HepG2 (cell line): Measurements from ENCODE around the gene MYH3. TPM values are rescaled to one million over a fixed set of nuclear protein-coding genes. Genes with fewer than 3 reads are reported as not detected.

Source experiments
- ATAC-seq: fragments of 200-7000 bp; cut with Tn5 transposase; 3 replicates; pipeline ENCODE4 v1.9.1; 2020; ENCODE audit warnings: mild to moderate bottlenecking, moderate library complexity
- BruUV-seq: library from RNA; stranded (reverse); fragments of 400-500 nt; replicated peaks from 2 replicates; lab custom pipeline; 2021; lab: Mats Ljungman, UMichigan
- CTCF ChIA-PET: fragments of 300-600 bp; formaldehyde crosslinking; extraction: SDS; loops from one replicate; lab custom pipeline; 2021; ENCODE audit warnings: low total read pairs, inconsistent platforms, low intra/inter-chr PET ratio; lab: Yijun Ruan, JAX
- POLR2A ChIA-PET: fragments of 350-600 bp; sonication (Branson Sonifier 250); formaldehyde crosslinking; loops from one replicate; lab custom pipeline; 2020; ENCODE audit warnings: antibody characterized with exemption, inconsistent platforms; lab: Yijun Ruan, JAX
- DNase-seq: peaks from one replicate; pipeline ENCODE4 v3.0.0-alpha.2; 2015; ENCODE audit warnings: low spot score
- FAIRE-seq: peaks from 3 replicates; lab custom pipeline; 2011; peaks lifted over from hg19 to GRCh38; lab: Jason Lieb, UNC
- H2AFZ ChIP-seq: one replicate; pipeline ENCODE4 v1.6.1; 2011; ENCODE audit warnings: low read length, inconsistent platforms
- H3K27ac ChIP-seq: fragments of 300-600 bp; 3 replicates; pipeline ENCODE4 v1.8.0; 2011; ENCODE audit warnings: mixed run types, mild to moderate bottlenecking, mixed read lengths, low read length, inconsistent platforms; ENCODE audit not compliant: insufficient read depth; ENCODE audit errors: extremely low read length
- H3K27me3 ChIP-seq, 2 experiments: fragments of 200-600 bp in 1 of 2; 2 replicates in 1 of 2; 3 replicates in 1 of 2; pipeline versions ENCODE4 v1.6.0 to v1.8.0; 2011; ENCODE audit warnings: low read length in 2 of 2, mild to moderate bottlenecking in 2 of 2, moderate library complexity in 2 of 2, inconsistent platforms in 1 of 2; ENCODE audit not compliant: insufficient read depth in 2 of 2, control insufficient read depth in 1 of 2
- H3K36me3 ChIP-seq, 2 experiments: fragments of 200-600 bp in 1 of 2; replicated peaks in 1 of 2; 2 replicates in 1 of 2; 3 replicates in 1 of 2; pipeline versions ENCODE4 v1.5.1 to v1.8.0; 2011; ENCODE audit warnings: low read length in 2 of 2, inconsistent platforms in 1 of 2; ENCODE audit not compliant: insufficient read depth in 2 of 2, control insufficient read depth in 1 of 2
- H3K4me1 ChIP-seq: 2 replicates; pipeline ENCODE4 v1.5.1; 2012; ENCODE audit warnings: low read length, inconsistent platforms; ENCODE audit not compliant: insufficient read depth
- H3K4me2 ChIP-seq: 2 replicates; pipeline ENCODE4 v1.6.0; 2011; ENCODE audit warnings: low read depth, low read length, inconsistent platforms
- H3K4me3 ChIP-seq, 3 experiments: fragments of 200-600 bp in 1 of 3; sonication (generic), shearing (Covaris generic) in 1 of 3; replicated peaks in 1 of 3; 2 replicates each; pipeline ENCODE4 v1.5.1; 2011 to 2016; ENCODE audit warnings: low read length in 3 of 3, inconsistent platforms in 2 of 3, low read depth in 2 of 3, mild to moderate bottlenecking in 2 of 3, control low read depth in 1 of 3, mixed read lengths in 1 of 3; ENCODE audit not compliant: insufficient read depth in 1 of 3
- H3K79me2 ChIP-seq: one replicate; pipeline ENCODE4 v1.6.1; 2011; ENCODE audit warnings: low read length, inconsistent platforms; ENCODE audit not compliant: insufficient read depth
- H3K9ac ChIP-seq: 2 replicates; pipeline ENCODE4 v1.6.0; 2011; ENCODE audit warnings: mild to moderate bottlenecking, low read depth, low read length, inconsistent platforms; ENCODE audit not compliant: insufficient read depth
- H3K9me3 ChIP-seq: 2 replicates; pipeline ENCODE4 v1.5.1; 2012; ENCODE audit warnings: mild to moderate bottlenecking, low read length
- H4K20me1 ChIP-seq: 2 replicates; pipeline ENCODE4 v1.6.0; 2011; ENCODE audit warnings: inconsistent platforms, mild to moderate bottlenecking, low read length, moderate library complexity; ENCODE audit not compliant: insufficient read depth
- ATRX ChIP-seq: sonication (generic); formaldehyde crosslinking; IDR thresholded peaks from 2 replicates; pipeline ENCODE4 v1.4.0; 2020; ENCODE audit warnings: missing genetic modification reagents, borderline replicate concordance
- CENPT ChIP-seq: sonication (generic); formaldehyde crosslinking; IDR thresholded peaks from 2 replicates; pipeline ENCODE4 v1.8.0; 2022; ENCODE audit warnings: low read depth, mild to moderate bottlenecking, moderate library complexity, missing genetic modification reagents
- CHD4 ChIP-seq: fragments of 200-600 bp; sonication (generic); IDR thresholded peaks from 2 replicates; pipeline ENCODE4 v1.7.0; 2017; ENCODE audit warnings: mild to moderate bottlenecking, low read length, borderline replicate concordance
- E2F5 ChIP-seq: sonication (generic); formaldehyde crosslinking; conservative IDR thresholded peaks from 2 replicates; pipeline ENCODE4 v1.4.0; 2020; ENCODE audit warnings: missing genetic modification reagents
- HIC2 ChIP-seq: sonication (generic); formaldehyde crosslinking; IDR thresholded peaks from 2 replicates; pipeline ENCODE4 v1.9.0; 2022; ENCODE audit warnings: low read depth, missing genetic modification reagents
- HIVEP1 ChIP-seq: sonication (generic); formaldehyde crosslinking; IDR thresholded peaks from 2 replicates; pipeline ENCODE4 v1.4.0; 2020; ENCODE audit warnings: mild to moderate bottlenecking, missing genetic modification reagents
- IRF9 ChIP-seq: sonication (generic); formaldehyde crosslinking; IDR thresholded peaks from 2 replicates; pipeline ENCODE4 v1.8.0; 2022; ENCODE audit warnings: missing genetic modification reagents, mild to moderate bottlenecking, borderline replicate concordance
- KDM4B ChIP-seq: sonication (generic); formaldehyde crosslinking; IDR thresholded peaks from 2 replicates; pipeline ENCODE4 v1.4.0; 2020; ENCODE audit warnings: missing genetic modification reagents
- MAFF ChIP-seq: IDR thresholded peaks from 2 replicates; pipeline ENCODE4 v1.6.1; 2011; ENCODE audit warnings: low read depth, low read length, improper control_type of control experiment
- PATZ1 ChIP-seq: sonication (generic); formaldehyde crosslinking; IDR thresholded peaks from 2 replicates; pipeline ENCODE4 v1.4.0; 2020; ENCODE audit warnings: missing genetic modification reagents
- PTBP1 ChIP-seq: fragments of 200-400 bp; formaldehyde crosslinking; IDR thresholded peaks from 2 replicates; pipeline ENCODE4 v1.6.1; 2018; ENCODE audit warnings: low read length, low read depth; ENCODE audit not compliant: poor library complexity, severe bottlenecking
- ZNF17 ChIP-seq: sonication (generic); formaldehyde crosslinking; IDR thresholded peaks from 2 replicates; pipeline ENCODE4 v1.5.0; 2020; ENCODE audit warnings: mild to moderate bottlenecking, missing genetic modification reagents
- ZNF33B ChIP-seq: sonication (generic); formaldehyde crosslinking; IDR thresholded peaks from 2 replicates; pipeline ENCODE4 v1.5.1; 2020; ENCODE audit warnings: mild to moderate bottlenecking, missing genetic modification reagents
- ZNF574 ChIP-seq: sonication (generic); formaldehyde crosslinking; IDR thresholded peaks from 2 replicates; pipeline ENCODE4 v1.4.0; 2020; ENCODE audit warnings: missing genetic modification reagents
- ZNF713 ChIP-seq: sonication (generic); formaldehyde crosslinking; IDR thresholded peaks from 2 replicates; pipeline ENCODE4 v1.4.0; 2020; ENCODE audit warnings: mild to moderate bottlenecking, missing genetic modification reagents
- ZSCAN12 ChIP-seq: sonication (generic); formaldehyde crosslinking; IDR thresholded peaks from 2 replicates; pipeline ENCODE4 v1.9.0; 2021; ENCODE audit warnings: mild to moderate bottlenecking, missing genetic modification reagents
- WGBS: methylation state at CpG from one replicate; pipeline ENCODE4 v1.1.6; 2017; ENCODE audit warnings: low lambda C conversion rate; 5-methylcytosine and 5-hydroxymethylcytosine counted together
- in situ Hi-C: cut with HindIII; loops from 2 replicates; pipeline ENCODE4 v1.10.0; 2017; ENCODE audit warnings: low pct_unique_long_range_greater_than_20kb; ENCODE audit not compliant: extremely low pct_ligation_motif_present
- intact Hi-C: fragments of 100-400 bp; cut with micrococcal nuclease; formaldehyde crosslinking; loops from one replicate; pipeline ENCODE4 v1.10.0; 2022; ENCODE audit not compliant: unreplicated experiment
- polyA plus RNA-seq, 8 experiments: library from polyadenylated mRNA; depleted of rRNA in 3 of 8; stranded (reverse) in 7 of 8; unstranded in 1 of 8; fragments of >200 nt; fragmentation: Illumina TruSeq in 4 of 8; extraction: Trizol in 4 of 8; gene quantifications; 2 replicates each; pipeline versions ENCODE4 v1.2.1 to v1.2.3, GENCODE V29; 2011 to 2016; ENCODE audit warnings: low read depth in 4 of 8, missing spikeins in 1 of 8, mixed read lengths in 1 of 8; ENCODE audit not compliant: insufficient read depth in 1 of 8
- total RNA-seq, 5 experiments: library from RNA; depleted of rRNA; stranded (reverse); fragments of >200 nt; fragmentation: Illumina TruSeq; extraction: Trizol; gene quantifications; 2 replicates each; pipeline ENCODE4 v1.2.3, GENCODE V29; 2016; ENCODE audit warnings: low read depth in 1 of 5

MYH3 gene
- total and polyA plus RNA-seq, 2 of the 13 experiments (the other 11 are each of a cell fraction or from before 2014, with no cell fraction given): 2.5 to 4.5 TPM

- TF ChIP-seq HIC2 (no peak), HIVEP1 (CRISPR knock-in tag) (no peak), IRF9 (CRISPR knock-in tag) (no peak)
These were observed 5.2 kb downstream of the MYH3 start (continued) for GRCh38 chr17:10651927-10652326.

- FAIRE-seq (no peak), ATAC-seq (no peak), DNase-seq (no peak)
- ChIA-PET POLR2A (no interaction called here), CTCF (no interaction called here)
- Histone ChIP-seq H3K4me1 (no peaks in the 10 kb centered on the region), H3K79me2 (no peaks in the 10 kb centered on the region), H4K20me1 (no peaks in the 10 kb centered on the region), H3K27me3 (no peaks in the 10 kb centered on the region), H3K4me3 (no peak overlapping the region), H2AFZ (no peak overlapping the region), H3K9ac (no peak overlapping the region), H3K36me3 (peaks cover 0 to 2% of the 10 kb centered on the region in 2 experiments; a peak in 2 of 5 replicates), H3K27ac (no peak overlapping the region), H3K9me3 (no peaks in the 10 kb centered on the region), H3K4me2 (no peak overlapping the region)
- 72% methylated on average over 5 of the region's 5 CpGs for WGBS
- in situ Hi-C loops: loop anchor here (5.0 kb wide), 1 partner anchor 198 kb away; no protein-coding TSS in a partner anchor
- no TSS peak for BruUV-seq
- intact Hi-C loops: no loop called here
- TF ChIP-seq ZNF33B (CRISPR knock-in tag) (no peak), CENPT (CRISPR knock-in tag) (no peak), ZSCAN12 (no peak), KDM4B (no peak), PTBP1 (no peak), ATRX (CRISPR knock-in tag) (no peak), ZNF574 (CRISPR knock-in tag) (no peak), MAFF (no peak), ZNF17 (CRISPR knock-in tag) (no peak), E2F5 (no peak), CHD4 (no peak), ZNF713 (CRISPR knock-in tag) (no peak), PATZ1 (CRISPR knock-in tag) (no peak)
These were observed 7.5 kb downstream of the MYH3 start for GRCh38 chr17:10649602-10650001.
